ENCODE measurements around the gene HAPLN1.

GRCh38 chr5:83628360-83628759 is 92.3 kb downstream of the HAPLN1 start:
- TF ChIP-seq CTCF (IDR thresholded peaks at IDR 0.05) (no peak), POLR2A (IDR thresholded peaks at IDR 0.05) (no peak)

All from right lobe of liver (tissue), 4 donors.